Sigmoid colon (tissue), 4 donors: Measurements from ENCODE around the gene MS4A14.

Source experiments
- EP300 ChIP-seq, 4 donors: sonication (generic); formaldehyde crosslinking; IDR thresholded peaks; one replicate each; pipeline ENCODE4 v1.6.1; 2017; ENCODE audit warnings: antibody characterized with exemption in 4 of 4
- POLR2AphosphoS5 ChIP-seq, 4 donors: sonication (generic); formaldehyde crosslinking; IDR thresholded peaks; one replicate each; pipeline ENCODE4 v1.6.1; 2017; ENCODE audit warnings: antibody characterized with exemption in 4 of 4
- TF ChIP-seq, protein P1 (sequence below), 4 experiments: fragments of 450-650 bp in 3 of 4; fragments of 200-600 bp in 1 of 4; IDR thresholded peaks; one replicate each; pipeline ENCODE4 v1.5.1; 2016 to 2019; ENCODE audit warnings: antibody characterized with exemption in 4 of 4, mild to moderate bottlenecking in 3 of 4, moderate library complexity in 2 of 4

DNA sequence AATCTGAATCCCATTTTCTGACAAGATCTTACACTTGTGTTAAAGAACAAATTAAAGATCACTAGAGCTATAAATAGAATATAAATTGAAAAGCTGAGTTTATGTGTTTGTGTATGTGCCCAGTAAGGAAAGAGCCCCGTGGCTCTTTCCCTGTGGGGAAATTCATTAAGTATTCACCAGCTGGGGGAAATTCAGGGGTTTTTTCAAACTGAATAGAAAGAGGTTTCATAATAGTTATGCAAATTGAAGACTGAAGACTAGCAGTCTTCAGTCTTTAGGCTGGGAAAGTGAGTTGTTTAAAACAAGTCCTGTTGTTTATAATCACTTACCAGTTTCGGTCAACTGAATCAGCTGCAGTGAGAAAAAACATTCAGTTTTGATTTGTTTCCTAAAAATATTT lies 29.2 kb upstream of the MS4A14 start:
- TF ChIP-seq EP300 (IDR thresholded peaks at IDR 0.05) (no peak), POLR2AphosphoS5 (IDR thresholded peaks at IDR 0.05) (no peak)
- TF ChIP-seq, protein P1, sequence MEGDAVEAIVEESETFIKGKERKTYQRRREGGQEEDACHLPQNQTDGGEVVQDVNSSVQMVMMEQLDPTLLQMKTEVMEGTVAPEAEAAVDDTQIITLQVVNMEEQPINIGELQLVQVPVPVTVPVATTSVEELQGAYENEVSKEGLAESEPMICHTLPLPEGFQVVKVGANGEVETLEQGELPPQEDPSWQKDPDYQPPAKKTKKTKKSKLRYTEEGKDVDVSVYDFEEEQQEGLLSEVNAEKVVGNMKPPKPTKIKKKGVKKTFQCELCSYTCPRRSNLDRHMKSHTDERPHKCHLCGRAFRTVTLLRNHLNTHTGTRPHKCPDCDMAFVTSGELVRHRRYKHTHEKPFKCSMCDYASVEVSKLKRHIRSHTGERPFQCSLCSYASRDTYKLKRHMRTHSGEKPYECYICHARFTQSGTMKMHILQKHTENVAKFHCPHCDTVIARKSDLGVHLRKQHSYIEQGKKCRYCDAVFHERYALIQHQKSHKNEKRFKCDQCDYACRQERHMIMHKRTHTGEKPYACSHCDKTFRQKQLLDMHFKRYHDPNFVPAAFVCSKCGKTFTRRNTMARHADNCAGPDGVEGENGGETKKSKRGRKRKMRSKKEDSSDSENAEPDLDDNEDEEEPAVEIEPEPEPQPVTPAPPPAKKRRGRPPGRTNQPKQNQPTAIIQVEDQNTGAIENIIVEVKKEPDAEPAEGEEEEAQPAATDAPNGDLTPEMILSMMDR (IDR thresholded peaks at IDR 0.05), result no peak
